Occipital lobe (tissue), 2 donors: ENCODE results near the gene DDHD1. TPM values are rescaled to one million over a fixed set of nuclear protein-coding genes. Genes with fewer than 3 reads are reported as not detected.
"Not testable (repeated sequence)": the region's sequence is repeated elsewhere in the genome, so short reads cannot be mapped to it uniquely, and the experiment has no call there.

Experiments used
- DNase-seq: peaks from one replicate; lab custom pipeline; 2025; lab: John Stamatoyannopoulos, UW
- total RNA-seq: library from RNA; depleted of rRNA; stranded (reverse); fragments of >200 nt; gene quantifications from one replicate; pipeline ENCODE4 v1.2.3, GENCODE V29; 2014

The DDHD1 gene
- total RNA-seq, 1 donor from 2014 or later, result 59.4 TPM

DNA sequence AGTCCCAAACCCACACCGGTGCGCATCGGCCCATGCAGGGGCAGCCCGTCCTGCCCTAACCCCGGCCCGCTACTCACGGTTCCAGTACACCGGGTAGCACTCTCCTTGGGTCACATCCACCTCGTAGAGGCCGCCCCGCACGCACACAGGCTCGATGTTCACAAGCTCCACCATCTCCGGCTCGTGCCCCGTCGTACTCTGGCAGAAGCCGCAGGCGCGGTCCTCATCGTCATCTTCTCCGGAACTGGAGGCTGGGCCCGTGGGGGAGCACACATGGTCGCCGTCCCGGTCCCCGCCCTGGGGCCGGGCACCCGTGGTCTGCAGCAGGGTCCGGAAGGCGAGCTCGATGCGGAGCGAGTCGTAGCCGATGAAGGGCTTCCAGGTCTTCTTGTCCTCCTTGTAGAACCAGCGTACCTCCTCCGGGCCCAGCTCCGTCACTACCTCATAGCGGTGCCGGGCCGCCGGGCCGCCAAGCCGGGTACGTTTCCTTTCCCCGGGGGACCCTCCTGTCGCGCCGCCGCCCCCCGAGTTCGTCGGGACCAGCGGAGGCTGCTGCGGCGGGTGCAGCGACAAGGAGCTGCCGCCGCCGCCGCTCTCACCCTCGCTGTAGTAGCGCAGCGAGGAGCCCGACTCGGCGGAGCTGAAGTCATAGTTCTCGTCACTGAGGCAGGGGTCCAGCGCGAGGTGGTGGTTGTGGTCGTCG lies 788 bp downstream of the DDHD1 start:
- DNase-seq, result no peak

DNA sequence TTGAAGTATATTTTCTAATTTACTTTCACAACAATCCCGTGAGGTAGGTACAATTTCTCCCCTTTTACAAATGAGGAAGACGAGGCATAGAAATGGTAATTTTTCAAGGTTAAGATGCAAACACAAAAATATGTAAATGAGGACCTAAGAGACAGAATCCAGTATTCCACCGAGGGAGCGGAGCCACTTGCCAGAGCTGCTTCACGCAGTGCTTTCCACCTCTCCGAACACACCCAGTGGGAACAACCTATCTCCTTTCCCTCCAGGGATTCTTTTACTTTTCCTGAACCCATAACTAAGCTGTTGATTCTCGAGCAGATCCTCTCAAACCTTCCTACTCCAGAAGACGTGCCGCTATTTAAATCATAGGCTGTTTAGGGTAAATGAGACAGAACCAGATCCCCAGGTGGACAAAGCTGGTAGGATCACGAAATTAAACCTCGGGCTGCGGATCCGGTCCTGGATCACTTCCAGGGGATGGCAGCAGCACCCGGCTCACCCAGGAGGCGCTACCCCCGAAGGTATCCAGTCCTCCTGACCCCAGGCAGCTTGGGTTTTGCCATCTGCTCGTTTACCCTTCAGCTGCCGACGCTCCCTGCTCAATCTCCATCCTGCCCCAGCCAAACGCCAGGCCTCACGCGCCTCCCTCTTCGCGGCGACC lies 1.5 kb downstream of the DDHD1 start:
- peak; percentile 32 for DNase-seq

DNA sequence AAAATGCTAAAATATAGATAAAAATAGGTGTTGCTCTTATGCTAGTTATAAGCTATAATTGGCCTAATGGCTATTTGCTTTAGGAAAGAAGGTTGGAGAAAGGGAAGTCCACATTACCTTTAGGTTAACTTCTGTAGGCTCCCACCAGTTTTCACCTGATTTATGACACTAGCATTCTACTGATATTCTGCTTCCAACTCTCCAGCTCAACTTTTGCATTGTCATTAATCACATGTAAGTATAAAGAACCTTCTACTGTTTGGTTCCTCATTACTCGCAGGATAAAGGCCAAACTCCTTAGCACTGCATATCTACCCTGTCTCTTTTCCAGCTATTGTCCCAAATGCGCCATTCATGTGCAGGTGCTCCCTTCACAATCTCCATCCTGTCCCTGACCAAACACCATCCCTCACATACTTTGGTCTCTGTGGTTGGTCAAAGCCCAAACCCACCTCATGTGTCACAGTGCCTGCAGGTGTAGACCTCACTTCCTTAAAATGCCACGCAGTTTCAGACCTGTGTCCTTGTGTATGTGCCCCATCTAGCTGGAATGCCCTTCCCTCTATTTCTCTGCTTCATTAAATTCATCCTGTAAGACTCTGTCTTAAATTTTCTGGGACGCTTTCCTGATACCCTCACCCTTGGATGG lies 3.3 kb downstream of the DDHD1 start:
- DNase-seq, result no peak

DNA sequence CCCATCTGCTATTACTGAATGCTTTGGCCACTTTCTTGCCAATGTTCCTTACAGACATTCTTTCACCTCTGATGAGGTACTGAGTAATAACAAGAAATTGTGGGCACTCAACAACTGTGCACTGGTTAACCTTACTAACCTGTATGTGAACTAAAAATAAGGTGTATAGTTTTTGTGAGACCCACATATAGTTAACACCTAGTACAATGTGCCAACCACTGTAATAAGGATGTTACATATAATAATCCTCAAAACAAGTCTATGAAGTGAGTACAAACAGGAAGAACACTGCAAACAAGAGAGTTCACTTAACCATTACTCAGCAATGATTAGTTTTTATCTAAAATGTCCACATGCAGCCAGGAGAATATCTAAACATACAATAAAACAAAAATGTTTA lies 4.5 kb downstream of the DDHD1 start:
- DNase-seq, result no peak

DNA sequence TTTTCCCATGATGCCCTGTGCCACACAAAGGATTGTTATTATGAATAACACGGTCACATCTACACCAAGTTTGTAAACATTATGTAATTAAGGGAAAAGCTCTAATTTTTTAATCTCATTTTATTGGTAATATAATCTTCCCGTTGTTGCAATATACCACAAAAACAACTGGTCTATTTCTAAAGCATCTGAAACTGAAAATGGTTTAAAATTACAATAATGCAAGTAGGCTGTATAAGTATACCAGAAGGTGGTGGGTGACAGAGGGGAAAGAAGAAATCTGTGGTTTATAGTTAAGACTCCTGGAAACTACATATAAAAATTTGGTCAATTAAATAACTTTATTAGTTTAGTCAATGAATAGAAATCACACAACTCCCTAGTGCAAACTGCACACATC lies 5.2 kb downstream of the DDHD1 start:
- no peak for DNase-seq

DNA sequence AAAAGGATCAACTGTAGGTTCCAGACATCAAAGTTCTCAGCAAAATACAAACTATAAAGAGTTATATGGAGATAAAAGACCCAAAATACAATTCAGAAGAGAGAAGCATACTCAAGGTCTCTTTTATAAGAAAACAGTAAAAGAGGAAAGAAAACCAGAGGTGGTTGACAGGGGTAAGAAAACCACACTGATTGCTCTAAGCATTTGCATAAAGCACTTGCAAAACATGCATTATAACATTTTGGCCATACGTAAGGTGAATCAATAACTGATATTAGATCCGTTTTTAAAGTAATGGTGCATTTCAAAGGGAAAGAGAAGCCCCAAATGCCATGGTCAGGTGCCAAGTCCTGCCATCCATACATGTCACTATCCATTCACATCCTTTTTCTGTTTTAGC lies 5.9 kb downstream of the DDHD1 start:
- DNase-seq, result no peak

DNA sequence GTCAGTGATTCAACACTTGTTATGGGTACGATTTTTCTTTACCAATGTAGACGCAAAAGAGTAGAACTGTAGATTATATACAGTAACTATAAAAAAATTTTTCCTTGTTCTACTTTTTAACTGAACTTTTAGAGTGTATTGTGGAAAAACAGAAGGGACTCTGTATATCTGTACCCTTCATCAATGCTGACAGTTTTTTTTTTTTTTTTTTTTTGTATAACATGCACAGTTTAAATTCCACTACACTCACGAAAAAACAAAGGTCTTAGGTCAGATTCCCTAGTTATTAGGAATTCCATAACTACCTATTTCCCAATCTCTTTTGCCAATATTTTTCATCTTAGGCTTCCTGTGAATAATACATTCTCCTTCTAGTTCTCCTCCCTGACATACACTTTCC lies 6.4 kb downstream of the DDHD1 start:
- no peak for DNase-seq

DNA sequence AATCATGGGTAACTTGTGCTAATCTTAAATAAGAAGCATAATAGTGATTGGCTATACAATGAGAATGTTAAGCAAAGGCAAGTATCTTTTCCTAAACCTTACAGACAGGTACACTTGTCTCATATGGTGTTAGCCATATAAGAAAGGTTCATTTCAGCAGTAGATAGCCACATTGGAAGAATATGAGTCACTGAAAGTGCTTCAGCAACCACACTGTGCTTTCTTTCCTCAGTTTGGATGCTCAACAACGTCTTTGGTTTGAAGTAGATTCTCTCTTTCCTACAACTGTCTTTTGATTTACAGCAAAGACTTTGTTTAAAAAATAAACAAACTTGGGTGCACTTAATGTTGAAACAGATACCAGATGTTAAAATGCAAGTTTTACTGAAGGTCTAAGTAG lies 8.9 kb downstream of the DDHD1 start:
- no peak for DNase-seq

DNA sequence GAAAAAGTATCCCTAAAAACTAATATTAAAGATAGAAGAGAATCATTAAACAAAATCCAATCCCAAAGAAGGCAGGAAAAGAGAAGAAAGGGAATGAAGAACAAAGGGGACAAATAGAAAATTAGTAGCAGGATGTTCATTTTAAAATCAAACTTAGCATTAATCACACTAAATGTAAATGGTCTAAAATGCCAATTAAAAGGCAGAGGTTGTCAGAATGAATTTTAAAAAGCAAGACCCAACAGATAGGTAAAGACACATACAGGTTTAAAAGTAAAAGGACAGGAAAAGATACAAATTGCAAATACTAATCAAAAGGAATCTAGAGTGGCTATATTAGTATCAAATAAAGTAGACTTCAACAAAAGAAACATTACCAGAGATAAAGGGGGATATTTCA lies 12.5 kb downstream of the DDHD1 start:
- no peak for DNase-seq

DNA sequence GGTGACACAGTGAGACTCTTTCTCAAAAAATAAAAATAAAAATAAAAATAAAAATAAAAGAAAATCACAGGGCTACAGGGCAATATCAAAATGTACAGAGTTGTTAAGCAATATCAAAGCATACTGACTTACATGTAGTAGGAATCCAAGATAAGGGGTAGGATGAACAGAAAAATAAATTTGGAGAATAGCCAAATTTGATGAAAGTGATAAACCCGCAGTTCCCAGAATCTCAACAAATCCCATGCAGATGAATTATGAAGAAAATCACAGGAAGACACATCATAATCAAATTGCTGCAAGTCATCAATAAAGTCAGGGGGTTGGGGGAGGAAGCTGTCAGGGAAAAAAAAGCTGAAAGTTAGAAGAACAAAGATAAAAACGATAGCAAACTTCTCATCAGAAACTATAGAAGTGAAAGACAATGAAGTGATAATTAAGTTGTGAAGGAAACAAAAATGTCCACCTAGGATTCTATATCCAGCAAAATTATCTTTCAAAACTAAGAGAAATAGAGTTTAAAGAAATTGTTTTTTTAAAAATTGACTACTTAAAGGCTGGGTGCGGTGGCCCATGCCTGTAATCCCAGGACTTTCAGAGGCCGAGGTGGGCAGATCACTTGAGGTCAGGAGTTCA lies 15.4 kb downstream of the DDHD1 start:
- DNase-seq, result no peak

DNA sequence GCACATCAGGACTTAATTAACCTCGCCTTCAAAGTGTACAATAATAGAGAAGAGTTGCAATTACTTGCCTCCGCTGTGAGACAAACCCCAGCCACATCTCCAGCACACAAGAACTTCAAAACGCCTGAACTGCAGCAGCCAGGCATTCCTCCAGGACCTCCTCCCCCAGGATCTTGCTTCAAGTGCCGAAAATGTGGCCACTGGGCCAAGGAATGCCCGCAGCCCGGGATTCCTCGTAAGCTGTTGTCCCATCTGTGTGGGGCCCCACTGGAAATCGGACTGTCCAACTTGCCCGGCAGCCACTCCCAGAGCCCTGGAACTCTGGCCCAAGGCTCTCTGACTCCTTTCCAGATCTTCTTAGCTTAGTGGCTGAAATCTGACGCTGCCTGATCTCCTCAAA lies 22.6 kb downstream of the DDHD1 start:
- not testable (repeated sequence) for DNase-seq

DNA sequence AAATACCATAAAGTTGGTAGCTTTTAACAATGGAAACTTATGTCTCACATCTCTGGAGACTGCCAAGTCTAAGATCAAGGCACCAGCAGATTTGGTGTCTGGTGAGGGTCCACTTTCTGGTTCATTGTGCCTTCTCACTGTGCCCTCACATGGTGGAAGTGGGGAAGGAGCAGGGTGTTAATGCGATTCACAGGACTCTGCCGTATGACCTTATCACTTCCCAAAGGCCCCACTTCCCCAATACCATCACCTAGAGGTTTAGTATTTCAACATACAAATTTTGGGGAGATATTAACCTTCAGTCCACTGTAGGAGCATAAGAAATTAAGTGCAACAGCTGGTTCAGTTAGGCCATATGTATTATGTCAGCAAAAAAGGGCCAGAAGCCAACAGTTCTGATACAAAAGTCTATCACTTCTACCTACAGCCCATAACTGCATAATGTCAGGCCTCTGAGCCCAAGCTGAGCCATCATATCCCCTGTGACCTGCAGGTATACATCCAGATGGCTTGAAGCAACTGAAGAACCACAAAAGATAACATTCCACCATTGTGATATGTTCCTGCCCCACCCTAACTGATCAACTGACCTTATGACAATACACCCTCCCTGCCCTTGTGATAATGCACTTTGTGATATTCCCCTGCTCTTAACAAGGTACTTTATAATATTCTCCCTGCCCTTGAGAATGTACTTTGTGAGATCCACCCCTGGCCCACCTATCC lies 24.7 kb downstream of the DDHD1 start:
- no peak for DNase-seq

DNA sequence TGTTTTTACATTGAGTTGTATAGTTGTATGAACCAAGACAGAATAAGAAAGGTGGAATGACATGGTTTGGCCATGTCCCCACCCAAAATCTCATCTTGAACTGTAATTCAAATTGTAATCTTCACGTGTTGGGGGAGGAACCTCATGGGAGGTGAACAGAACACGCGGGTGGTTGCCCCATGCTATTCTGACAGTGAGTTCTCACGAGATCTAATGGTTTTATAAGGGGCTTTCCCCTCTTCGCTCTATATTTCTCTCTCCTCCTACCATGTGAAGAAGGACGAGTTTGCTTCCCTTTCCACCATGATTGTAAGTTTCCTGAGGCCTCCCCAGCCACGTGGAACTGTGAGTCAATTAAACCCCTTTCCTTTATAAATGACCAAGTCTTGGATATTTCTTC lies 25.3 kb downstream of the DDHD1 start:
- DNase-seq, result no peak

DNA sequence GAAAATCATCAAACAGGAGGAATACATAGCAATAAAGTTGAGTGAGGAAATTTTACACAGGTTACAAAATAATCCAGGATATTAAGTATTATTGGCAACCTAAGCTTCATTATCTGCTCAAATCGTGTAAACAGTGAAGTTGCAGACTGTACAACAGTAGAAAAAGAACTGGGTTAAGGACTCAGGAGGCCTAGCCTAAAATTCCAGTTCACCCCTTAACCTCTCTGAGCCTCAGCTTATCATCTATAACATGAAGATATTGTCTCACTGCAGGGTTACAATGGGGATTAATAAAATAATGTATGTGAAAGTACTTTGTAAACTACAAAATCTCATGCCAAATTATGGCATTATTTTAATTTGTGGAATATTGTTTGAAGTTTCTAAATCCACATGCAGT lies 26.0 kb downstream of the DDHD1 start:
- no peak for DNase-seq

DNA sequence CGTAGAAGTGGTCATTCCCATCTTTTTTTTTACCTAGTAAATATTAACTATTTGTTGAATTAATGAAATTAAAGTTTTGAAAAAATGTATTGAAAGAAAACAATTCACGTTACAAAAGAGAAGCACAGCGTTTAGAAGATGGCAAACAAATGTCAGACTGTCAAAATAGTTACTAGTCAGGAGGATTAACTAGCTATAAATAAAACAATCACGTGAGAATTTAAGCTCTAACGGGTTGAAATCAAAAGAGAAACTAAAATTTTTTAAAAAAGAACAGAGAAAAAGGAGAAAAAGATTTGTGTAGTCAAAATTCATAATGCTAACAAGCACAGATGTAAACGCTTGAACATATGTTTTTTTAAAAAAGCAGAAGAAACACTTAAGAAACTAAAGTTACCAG lies 26.4 kb downstream of the DDHD1 start:
- no peak for DNase-seq

DNA sequence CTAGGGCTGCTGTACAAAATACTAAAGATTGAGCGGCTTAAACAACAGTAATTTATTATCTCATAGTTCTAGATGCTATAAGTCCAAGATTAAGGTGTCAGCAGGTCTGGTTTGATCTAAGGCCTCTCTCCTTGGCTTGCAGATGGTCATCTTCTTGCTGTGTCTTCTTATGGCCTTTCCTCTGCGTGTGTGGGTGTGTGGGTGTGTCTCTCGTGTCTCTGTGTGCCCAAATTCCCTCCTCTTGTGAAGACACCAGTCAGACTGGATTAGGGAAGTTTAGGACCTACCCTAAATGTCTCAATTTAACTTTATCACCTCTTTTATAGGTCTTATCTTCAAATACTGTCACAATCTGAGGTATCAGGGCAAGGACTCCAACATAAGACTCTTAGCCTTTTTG lies 28.3 kb downstream of the DDHD1 start:
- no peak for DNase-seq

DNA sequence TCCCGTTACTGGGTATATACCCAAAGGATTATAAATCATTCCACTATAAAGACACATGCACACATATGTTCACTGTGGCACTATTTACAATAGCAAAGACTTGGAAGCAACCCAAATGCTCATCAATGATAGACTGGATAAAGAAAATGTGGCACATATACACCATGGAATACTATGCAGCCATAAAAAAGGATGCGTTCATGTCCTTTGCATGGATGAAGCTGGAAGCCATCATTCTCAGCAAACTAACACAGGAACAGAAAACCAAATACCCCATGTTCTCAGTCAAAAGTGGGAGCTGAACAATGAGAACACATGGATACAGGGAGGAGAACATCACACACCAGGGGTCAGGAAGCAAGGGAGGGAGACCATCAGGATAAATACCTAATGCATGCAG lies 31.7 kb downstream of the DDHD1 start:
- not testable (repeated sequence) for DNase-seq

DNA sequence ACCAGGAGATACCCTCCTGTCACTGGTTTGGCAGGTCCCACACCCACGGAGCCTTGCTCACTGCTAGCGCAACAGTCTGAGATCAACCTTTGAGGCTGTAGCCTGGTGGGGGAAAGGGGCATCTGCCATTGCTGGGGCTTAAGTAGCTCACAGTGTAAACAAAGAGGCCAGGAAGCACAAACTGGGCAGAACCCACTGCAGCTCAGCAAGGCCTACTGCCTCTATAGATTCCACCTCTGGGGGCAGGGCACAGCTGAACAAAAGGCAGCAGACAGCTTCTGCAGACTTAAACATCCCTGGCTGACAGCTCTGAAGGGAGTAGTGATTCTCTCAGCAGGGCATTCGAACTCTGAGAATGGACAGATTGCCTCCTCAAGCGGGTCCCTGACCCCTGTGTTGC lies 35.6 kb downstream of the DDHD1 start:
- not testable (repeated sequence) for DNase-seq

DNA sequence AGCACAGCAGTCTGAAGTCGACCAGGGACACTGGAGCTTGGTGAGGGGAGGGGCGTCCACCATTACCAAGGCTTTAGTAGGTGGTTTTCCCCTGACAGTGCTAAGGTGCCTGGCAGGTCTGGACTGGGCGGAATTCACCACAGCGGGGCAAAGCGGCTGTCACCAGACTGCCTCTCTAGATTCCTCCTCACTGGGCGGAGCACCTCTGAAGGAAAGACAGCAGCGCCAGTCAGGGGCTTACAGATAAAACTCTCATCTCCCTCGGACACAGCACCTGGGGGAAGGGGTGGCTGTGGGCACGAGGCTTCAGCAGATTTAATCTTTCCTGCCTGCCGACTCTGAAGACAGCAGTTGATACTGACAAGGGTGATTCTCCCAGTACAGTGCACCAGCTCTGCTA lies 39.1 kb downstream of the DDHD1 start:
- DNase-seq, result no peak

DNA sequence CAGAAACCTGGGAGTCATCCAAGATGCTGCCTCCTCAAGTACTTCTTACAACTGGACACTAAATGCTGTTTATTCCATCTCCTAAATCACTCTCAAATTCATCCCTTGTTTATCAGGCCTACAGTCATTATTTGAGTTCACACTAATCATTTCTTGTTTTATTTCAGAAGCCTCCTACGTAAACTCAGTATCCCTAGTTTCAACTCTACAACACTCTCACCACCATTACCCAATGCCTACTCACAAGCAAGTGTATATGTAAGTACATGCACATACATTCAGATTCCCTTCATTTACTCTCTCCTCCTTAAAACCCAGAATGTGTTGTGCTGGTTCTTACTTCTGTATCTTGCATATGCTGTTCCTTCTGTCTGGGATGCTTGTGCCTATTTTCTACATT lies 43.0 kb downstream of the DDHD1 start:
- no peak for DNase-seq

DNA sequence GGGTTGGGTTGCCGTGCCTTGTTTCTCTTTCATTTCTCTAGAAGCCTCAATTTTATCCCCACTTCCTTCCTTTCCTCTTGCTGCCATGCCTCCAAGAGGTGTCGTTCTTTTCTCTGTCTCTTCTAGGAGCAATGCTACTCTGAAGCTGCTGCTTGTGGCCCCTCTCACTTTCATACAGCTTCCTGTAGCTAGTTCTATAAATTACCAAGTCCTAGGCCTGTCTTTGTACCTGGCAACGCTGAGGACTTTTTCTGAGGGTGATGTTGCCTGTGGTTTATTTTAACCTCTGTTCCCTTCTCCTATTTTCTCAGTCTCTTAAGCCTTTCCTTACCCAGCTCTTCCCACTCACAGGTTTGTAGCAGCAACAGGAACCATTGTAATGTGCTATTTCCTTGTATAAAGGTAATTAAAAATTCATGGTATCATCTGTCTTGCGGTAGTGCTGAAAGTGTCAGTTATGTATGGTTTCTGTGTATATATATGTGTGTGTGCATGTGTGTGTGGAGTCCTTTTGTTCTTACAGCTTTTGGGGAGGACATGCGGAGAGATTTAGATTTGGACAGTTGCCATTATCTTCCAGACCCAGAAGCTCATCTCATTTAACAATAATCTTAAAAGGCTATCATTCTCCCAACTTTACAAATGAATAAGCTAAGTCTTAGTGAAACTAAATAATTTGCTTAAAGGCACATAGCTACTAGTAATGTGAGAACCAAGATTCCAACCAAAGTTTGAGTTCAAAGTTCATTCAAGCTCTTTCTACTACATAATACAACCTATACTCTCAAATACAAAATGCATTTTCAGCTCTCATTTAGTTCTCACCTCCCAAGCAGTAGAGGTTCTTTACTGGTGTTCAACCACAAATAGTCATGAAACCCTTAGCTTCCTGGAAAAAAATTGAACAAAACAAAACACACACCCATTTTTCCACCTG lies 43.8 kb downstream of the DDHD1 start:
- DNase-seq, result no peak
